B cell (primary cell): ENCODE measurements around the gene FOXE3. TPM values are rescaled to one million over a fixed set of nuclear protein-coding genes. Genes with fewer than 3 reads are reported as not detected.
A peak's percentile ranks its signal among the peaks of the same experiment; 100 is the strongest.

ENCODE experiments used
- ATAC-seq: fragments of 200-7000 bp; cut with Tn5 transposase; one replicate; pipeline ENCODE4 v1.10.0; 2021; ENCODE audit warnings: low read depth, mild to moderate bottlenecking, moderate number of reproducible peaks, moderate library complexity
- CTCF ChIA-PET: fragments of 350-600 bp; sonication (Branson Sonifier 250); formaldehyde crosslinking; loops from one replicate; lab custom pipeline; 2021; ENCODE audit warnings: antibody characterized with exemption, inconsistent platforms; lab: Charles Lee
- POLR2A ChIA-PET: fragments of 350-600 bp; sonication (Branson Sonifier 250); formaldehyde crosslinking; loops from one replicate; lab custom pipeline; 2021; ENCODE audit warnings: antibody characterized with exemption; lab: Charles Lee
- DNase-seq: peaks from one replicate; pipeline ENCODE4 v3.0.0; 2013
- H2AFZ ChIP-seq: 2 replicates; pipeline ENCODE4 v1.6.1; 2012; ENCODE audit warnings: mild to moderate bottlenecking, low read depth, low read length; ENCODE audit not compliant: insufficient read depth, poor library complexity, severe bottlenecking
- H3K27ac ChIP-seq, 2 donors: 1 replicate in 1 of 2; 2 replicates in 1 of 2; pipeline ENCODE4 v1.5.1; 2012 to 2013; ENCODE audit warnings: low read length in 2 of 2, mild to moderate bottlenecking in 2 of 2, moderate library complexity in 1 of 2
- H3K27me3 ChIP-seq, 4 experiments: fragments of 200-600 bp in 1 of 4; sonication (generic) in 1 of 4; replicated peaks in 1 of 4; 1 replicate in 2 of 4; 2 replicates in 2 of 4; pipeline versions ENCODE4 v1.6.1 to v1.7.0; 2013 to 2016; ENCODE audit warnings: low read length in 3 of 4, mild to moderate bottlenecking in 2 of 4, mixed read lengths in 1 of 4, moderate library complexity in 1 of 4; ENCODE audit not compliant: insufficient read depth in 4 of 4, control insufficient read depth in 3 of 4; ENCODE audit errors: control extremely low read depth in 1 of 4
- H3K36me3 ChIP-seq, 2 experiments: replicated peaks in 1 of 2; 1 replicate in 1 of 2; 2 replicates in 1 of 2; pipeline versions ENCODE4 v1.6.1 to v1.7.1; 2013; ENCODE audit warnings: low read length in 1 of 2; ENCODE audit not compliant: insufficient read depth in 2 of 2, control insufficient read depth in 1 of 2; ENCODE audit errors: control extremely low read depth in 1 of 2, extremely low read depth in 1 of 2
- H3K4me1 ChIP-seq, 2 donors: fragments of 200-600 bp in 1 of 2; sonication (generic) in 1 of 2; 1 replicate in 1 of 2; 2 replicates in 1 of 2; pipeline versions ENCODE4 v1.5.1 to v1.6.1; 2013 to 2017; ENCODE audit warnings: low read length in 2 of 2; ENCODE audit not compliant: control insufficient read depth in 2 of 2, insufficient read depth in 2 of 2
- H3K4me2 ChIP-seq: replicated peaks from 2 replicates; pipeline ENCODE3; 2012; ENCODE audit warnings: mild to moderate bottlenecking, low read depth, low read length; ENCODE audit not compliant: poor library complexity, severe bottlenecking
- H3K4me3 ChIP-seq, 5 experiments: fragments of 200-600 bp in 1 of 5; sonication (generic) in 1 of 5; 1 replicate in 3 of 5; 2 replicates in 2 of 5; pipeline versions ENCODE4 v1.5.1 to v1.7.0; 2011 to 2016; ENCODE audit warnings: low read length in 4 of 5, mild to moderate bottlenecking in 4 of 5, low read depth in 2 of 5, control low read depth in 1 of 5, moderate library complexity in 1 of 5; ENCODE audit not compliant: insufficient read depth in 1 of 5; ENCODE audit errors: control extremely low read depth in 1 of 5, extremely low read depth in 1 of 5
- H3K79me2 ChIP-seq: fragments of 200-600 bp; sonication (generic); one replicate; pipeline ENCODE4 v1.6.0; 2016; ENCODE audit warnings: low read length; ENCODE audit not compliant: control insufficient read depth, insufficient read depth
- H3K9ac ChIP-seq: fragments of 200-600 bp; sonication (generic); 2 replicates; pipeline ENCODE4 v1.6.1; 2017; ENCODE audit warnings: mild to moderate bottlenecking, low read length, moderate library complexity
- H3K9me3 ChIP-seq, 3 donors: one replicate each; pipeline versions ENCODE4 v1.6.1 to v1.7.1; 2013; ENCODE audit warnings: low read length in 2 of 3; ENCODE audit not compliant: control insufficient read depth in 2 of 3, insufficient read depth in 1 of 3; ENCODE audit errors: control extremely low read depth in 1 of 3
- H4K20me1 ChIP-seq: 2 replicates; pipeline ENCODE4 v1.6.0; 2012; ENCODE audit warnings: mild to moderate bottlenecking, low read length; ENCODE audit not compliant: insufficient read depth, control insufficient read depth, poor library complexity, severe bottlenecking
- H3K27ac Mint-ChIP-seq: one replicate; pipeline ENCODE4 v1.8.0; 2021; ENCODE audit warnings: mixed read lengths
- H3K27me3 Mint-ChIP-seq: one replicate; pipeline ENCODE4 v1.8.0; 2021; ENCODE audit warnings: mixed read lengths
- H3K4me1 Mint-ChIP-seq: one replicate; pipeline ENCODE4 v1.8.0; 2021; ENCODE audit warnings: mixed read lengths
- H3K4me3 Mint-ChIP-seq: one replicate; pipeline ENCODE4 v1.8.0; 2021; ENCODE audit warnings: mixed read lengths
- H3K9me3 Mint-ChIP-seq: one replicate; pipeline ENCODE4 v1.8.0; 2022; ENCODE audit warnings: mixed read lengths; ENCODE audit not compliant: insufficient read depth
- EZH2 ChIP-seq: IDR thresholded peaks from 2 replicates; pipeline ENCODE4 v1.6.1; 2012; ENCODE audit warnings: borderline replicate concordance, low read depth, mild to moderate bottlenecking, moderate library complexity, low read length; ENCODE audit not compliant: insufficient read depth, poor library complexity, severe bottlenecking
- WGBS: methylation state at CpG from one replicate; pipeline ENCODE4 v1.1.5; 2013; ENCODE audit warnings: missing lambda C conversion rate; ENCODE audit not compliant: insufficient coverage; 5-methylcytosine and 5-hydroxymethylcytosine counted together
- intact Hi-C: fragments of 100-400 bp; cut with micrococcal nuclease; formaldehyde crosslinking; loops from one replicate; pipeline ENCODE4 v1.10.0; 2022
- polyA plus RNA-seq: library from polyadenylated mRNA; depleted of rRNA; stranded (reverse); fragments of >200 nt; gene quantifications from 2 replicates; pipeline ENCODE4 v1.2.3, GENCODE V29; 2012
- total RNA-seq, 2 donors: library from RNA; stranded (reverse); fragments of 120-200 nt in 1 of 2; gene quantifications; 1 replicate in 1 of 2; 2 replicates in 1 of 2; pipeline versions ENCODE4 v1.2.3 to v1.2.4, GENCODE V29; 2013 to 2022
- TF ChIP-seq, protein P1 (sequence below): fragments of 200-600 bp; IDR thresholded peaks from one replicate; pipeline ENCODE4 v1.8.0; 2022; ENCODE audit warnings: antibody characterized with exemption, mild to moderate bottlenecking

FOXE3 gene
- total and polyA plus RNA-seq, 2 donors (not counting 1 experiment from before 2014, with no cell fraction given): not detected

GRCh38 chr1:47436304-47436978, 20.4 kb downstream of the FOXE3 start:
- peaks cover 50% of the 10 kb centered on the region for H3K4me1 Mint-ChIP-seq
- peak overlapping the region; percentile 73 for H3K9ac ChIP-seq
- WGBS: under 1% methylated on average over 22 of the region's 23 CpGs
- ChIA-PET POLR2A (no interaction called here), CTCF (interaction anchor here (0.6 to 3.0 kb wide), 6 partner anchors 12 to 290 kb away, joined by 3 to 24 read pairs (median 10); no protein-coding TSS in a partner anchor)
- peaks cover 40% of the 10 kb centered on the region for H3K27me3 Mint-ChIP-seq
- H3K4me2 ChIP-seq: peak overlapping the region; percentile 91
- no peaks in the 10 kb centered on the region for H3K9me3 Mint-ChIP-seq
- ATAC-seq (peak; percentile 20), DNase-seq (peak; percentile 82)
- TF ChIP-seq, protein P1, sequence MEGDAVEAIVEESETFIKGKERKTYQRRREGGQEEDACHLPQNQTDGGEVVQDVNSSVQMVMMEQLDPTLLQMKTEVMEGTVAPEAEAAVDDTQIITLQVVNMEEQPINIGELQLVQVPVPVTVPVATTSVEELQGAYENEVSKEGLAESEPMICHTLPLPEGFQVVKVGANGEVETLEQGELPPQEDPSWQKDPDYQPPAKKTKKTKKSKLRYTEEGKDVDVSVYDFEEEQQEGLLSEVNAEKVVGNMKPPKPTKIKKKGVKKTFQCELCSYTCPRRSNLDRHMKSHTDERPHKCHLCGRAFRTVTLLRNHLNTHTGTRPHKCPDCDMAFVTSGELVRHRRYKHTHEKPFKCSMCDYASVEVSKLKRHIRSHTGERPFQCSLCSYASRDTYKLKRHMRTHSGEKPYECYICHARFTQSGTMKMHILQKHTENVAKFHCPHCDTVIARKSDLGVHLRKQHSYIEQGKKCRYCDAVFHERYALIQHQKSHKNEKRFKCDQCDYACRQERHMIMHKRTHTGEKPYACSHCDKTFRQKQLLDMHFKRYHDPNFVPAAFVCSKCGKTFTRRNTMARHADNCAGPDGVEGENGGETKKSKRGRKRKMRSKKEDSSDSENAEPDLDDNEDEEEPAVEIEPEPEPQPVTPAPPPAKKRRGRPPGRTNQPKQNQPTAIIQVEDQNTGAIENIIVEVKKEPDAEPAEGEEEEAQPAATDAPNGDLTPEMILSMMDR: peak; percentile 84
- no peak for TF ChIP-seq EZH2
- peak overlapping the region in 4 of 5 experiments; percentile 61 to 83 (median 75) for H3K4me3 ChIP-seq
- peak overlapping the region in 1 of 2 donors; percentile 52 for H3K27ac ChIP-seq
- H3K9me3 ChIP-seq: peaks cover 0 to 36% (median 0%) of the 10 kb centered on the region in 3 donors
- H3K27me3 ChIP-seq: peaks cover 4 to 78% (median 43%) of the 10 kb centered on the region in 4 experiments
- H4K20me1 ChIP-seq: peaks cover 24% of the 10 kb centered on the region
- peaks cover 48 to 53% of the 10 kb centered on the region in 2 donors for H3K4me1 ChIP-seq
- no peaks in the 10 kb centered on the region for H3K79me2 ChIP-seq
- peak overlapping the region; percentile 81 for H3K27ac Mint-ChIP-seq
- H3K4me3 Mint-ChIP-seq: peak overlapping the region; percentile 90
- peak overlapping the region; percentile 94 for H2AFZ ChIP-seq
- intact Hi-C loops: no loop called here
- H3K36me3 ChIP-seq: no peaks in the 10 kb centered on the region
